Activated CD8-positive, alpha-beta memory T cell treated with anti-CD3 and anti-CD28 coated beads, Interleukin-2, amount 10 ng/mL, durations not matched to agents 7 days and 5 days (primary cell): ENCODE results near the gene SGSM1. TPM values are rescaled to one million over a fixed set of nuclear protein-coding genes. Genes with fewer than 3 reads are reported as not detected.

Experiments used
- ATAC-seq: fragments of 150-1000 bp; cut with Tn5 transposase; one replicate; pipeline ENCODE4 v1.10.0; 2021; ENCODE audit warnings: moderate library complexity
- CTCF ChIA-PET: fragments of 350-600 bp; sonication (Branson Sonifier 250); formaldehyde crosslinking; loops from one replicate; lab custom pipeline; 2021; ENCODE audit warnings: antibody characterized with exemption; lab: Charles Lee
- DNase-seq: peaks from one replicate; pipeline ENCODE4 v3.0.0-alpha.2; 2020
- H3K27ac Mint-ChIP-seq: one replicate; pipeline ENCODE4 v1.8.0; 2021; ENCODE audit warnings: mild to moderate bottlenecking, mixed read lengths
- H3K27me3 Mint-ChIP-seq: one replicate; pipeline ENCODE4 v1.8.0; 2021; ENCODE audit warnings: mixed read lengths
- H3K36me3 Mint-ChIP-seq: one replicate; pipeline ENCODE4 v1.8.0; 2021; ENCODE audit warnings: mild to moderate bottlenecking, mixed read lengths
- H3K4me1 Mint-ChIP-seq: one replicate; pipeline ENCODE4 v1.8.0; 2021; ENCODE audit warnings: mixed read lengths
- H3K4me3 Mint-ChIP-seq: one replicate; pipeline ENCODE4 v1.8.0; 2021; ENCODE audit warnings: mild to moderate bottlenecking, moderate library complexity, mixed read lengths
- H3K9me3 Mint-ChIP-seq: one replicate; pipeline ENCODE4 v1.8.0; 2022; ENCODE audit warnings: low read depth, mixed read lengths
- total RNA-seq, 2 experiments: library from RNA; stranded (reverse); gene quantifications; one replicate each; pipeline ENCODE4 v1.2.3, GENCODE V29; 2021

The SGSM1 gene, protein sequence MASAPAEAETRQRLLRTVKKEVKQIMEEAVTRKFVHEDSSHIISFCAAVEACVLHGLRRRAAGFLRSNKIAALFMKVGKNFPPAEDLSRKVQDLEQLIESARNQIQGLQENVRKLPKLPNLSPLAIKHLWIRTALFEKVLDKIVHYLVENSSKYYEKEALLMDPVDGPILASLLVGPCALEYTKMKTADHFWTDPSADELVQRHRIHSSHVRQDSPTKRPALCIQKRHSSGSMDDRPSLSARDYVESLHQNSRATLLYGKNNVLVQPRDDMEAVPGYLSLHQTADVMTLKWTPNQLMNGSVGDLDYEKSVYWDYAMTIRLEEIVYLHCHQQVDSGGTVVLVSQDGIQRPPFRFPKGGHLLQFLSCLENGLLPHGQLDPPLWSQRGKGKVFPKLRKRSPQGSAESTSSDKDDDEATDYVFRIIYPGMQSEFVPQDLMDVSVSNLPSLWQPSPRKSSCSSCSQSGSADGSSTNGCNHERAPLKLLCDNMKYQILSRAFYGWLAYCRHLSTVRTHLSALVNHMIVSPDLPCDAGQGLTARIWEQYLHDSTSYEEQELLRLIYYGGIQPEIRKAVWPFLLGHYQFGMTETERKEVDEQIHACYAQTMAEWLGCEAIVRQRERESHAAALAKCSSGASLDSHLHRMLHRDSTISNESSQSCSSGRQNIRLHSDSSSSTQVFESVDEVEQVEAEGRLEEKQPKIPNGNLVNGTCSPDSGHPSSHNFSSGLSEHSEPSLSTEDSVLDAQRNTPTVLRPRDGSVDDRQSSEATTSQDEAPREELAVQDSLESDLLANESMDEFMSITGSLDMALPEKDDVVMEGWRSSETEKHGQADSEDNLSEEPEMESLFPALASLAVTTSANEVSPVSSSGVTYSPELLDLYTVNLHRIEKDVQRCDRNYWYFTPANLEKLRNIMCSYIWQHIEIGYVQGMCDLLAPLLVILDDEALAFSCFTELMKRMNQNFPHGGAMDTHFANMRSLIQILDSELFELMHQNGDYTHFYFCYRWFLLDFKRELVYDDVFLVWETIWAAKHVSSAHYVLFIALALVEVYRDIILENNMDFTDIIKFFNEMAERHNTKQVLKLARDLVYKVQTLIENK
- total RNA-seq: under 1 TPM; 0.09 TPM

DNA sequence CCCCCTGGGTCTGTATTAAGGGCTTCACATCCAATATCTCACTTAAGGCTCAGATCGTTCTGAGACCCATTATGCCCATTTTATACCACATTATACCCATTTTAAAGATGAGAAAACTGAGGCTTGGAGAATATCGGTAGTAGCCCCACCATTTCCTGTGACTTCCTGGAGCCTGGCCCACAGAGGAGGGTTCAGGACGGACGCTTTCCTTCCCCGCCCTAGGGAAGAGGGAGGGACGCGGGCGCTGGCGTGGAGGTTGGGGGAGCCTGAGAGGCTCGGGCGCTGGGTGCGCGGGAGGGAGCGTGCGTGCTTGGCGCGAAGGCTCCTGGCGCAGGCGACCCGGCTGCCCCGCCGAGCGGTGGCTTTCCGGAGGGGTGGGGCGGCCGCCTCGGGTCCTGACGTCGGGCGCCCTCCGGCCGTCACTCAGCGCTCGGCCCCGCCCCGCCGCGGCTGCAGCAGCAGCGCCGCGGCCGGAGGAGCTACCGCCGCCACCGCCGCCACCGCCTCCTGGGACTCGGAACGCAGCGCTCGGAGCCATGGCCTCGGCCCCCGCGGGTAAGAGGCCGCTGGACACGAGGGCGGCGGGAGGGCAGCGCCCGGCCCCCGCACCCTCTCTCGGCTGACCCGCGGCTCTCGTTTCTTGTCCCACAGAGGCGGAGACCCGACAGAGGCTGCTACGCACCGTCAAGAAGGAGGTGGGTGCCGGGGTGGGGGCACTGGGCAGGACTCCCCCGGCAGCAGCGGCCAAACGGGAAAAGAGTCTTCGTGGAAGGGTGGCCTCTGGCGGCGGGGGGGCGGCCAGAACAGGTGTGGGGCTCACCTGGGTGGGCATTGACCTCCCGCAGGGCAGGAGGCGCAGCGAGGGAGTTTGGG, at the start of gene SGSM1:
Gene SGSM1, plus strand, starts transcription at position 422 of the 873 bp plus-strand sequence. Its CDS starts 115 bp downstream, at position 537.
- Mint-ChIP-seq H3K27me3 (peaks cover 25% of the 10 kb centered on the region), H3K4me3 (peak within 1 kb of the TSS; percentile 50), H3K4me1 (peaks cover 36% of the 10 kb centered on the region), H3K27ac (no peak within 1 kb of the TSS), H3K36me3 (no peaks in the 10 kb centered on the region), H3K9me3 (no peaks in the 10 kb centered on the region)
- CTCF ChIA-PET: interaction anchor here (0.6 to 1.7 kb wide), 4 partner anchors 22 to 279 kb away, joined by 3 to 8 read pairs (median 3); no protein-coding TSS in a partner anchor
- DNase-seq: peak; percentile 83
- peak; percentile 92 for ATAC-seq

DNA sequence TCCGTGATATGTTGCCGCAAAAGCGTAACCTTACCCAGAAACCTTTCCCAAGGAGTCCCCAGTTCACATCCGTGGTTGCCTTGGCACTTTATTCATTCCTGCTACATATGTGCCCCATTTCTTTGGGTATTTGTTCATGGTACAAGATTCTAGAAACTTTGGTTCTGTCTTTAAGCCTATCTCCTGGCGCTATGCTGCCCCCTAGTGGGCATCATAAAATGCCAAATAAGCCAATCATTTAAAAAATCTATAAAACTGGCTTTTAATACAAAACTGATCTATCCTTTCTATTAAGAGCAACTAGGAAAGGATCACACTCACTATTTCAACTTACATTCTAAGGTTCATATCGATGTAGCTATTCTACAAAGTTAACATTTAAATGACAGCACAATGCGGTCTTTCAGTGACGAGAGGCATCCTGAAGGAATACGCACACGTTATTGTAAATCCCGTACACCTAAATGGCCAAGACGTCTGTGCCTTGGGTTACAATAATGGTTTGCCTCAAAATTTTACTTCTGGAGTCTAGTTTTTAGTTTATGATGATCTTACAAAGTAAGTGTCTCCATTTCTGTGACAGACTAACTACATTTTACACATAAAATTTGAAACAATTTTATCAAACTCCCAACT, 47.7 kb upstream of the SGSM1 start:
- H3K27me3 Mint-ChIP-seq: peaks cover 27% of the 10 kb centered on the region
- peak; percentile 64 for DNase-seq
- CTCF ChIA-PET: interaction anchor here (0.7 to 2.6 kb wide), 11 partner anchors 10 to 92 kb away, joined by 3 to 15 read pairs (median 3); partner anchors contain the start of gene SGSM1

DNA sequence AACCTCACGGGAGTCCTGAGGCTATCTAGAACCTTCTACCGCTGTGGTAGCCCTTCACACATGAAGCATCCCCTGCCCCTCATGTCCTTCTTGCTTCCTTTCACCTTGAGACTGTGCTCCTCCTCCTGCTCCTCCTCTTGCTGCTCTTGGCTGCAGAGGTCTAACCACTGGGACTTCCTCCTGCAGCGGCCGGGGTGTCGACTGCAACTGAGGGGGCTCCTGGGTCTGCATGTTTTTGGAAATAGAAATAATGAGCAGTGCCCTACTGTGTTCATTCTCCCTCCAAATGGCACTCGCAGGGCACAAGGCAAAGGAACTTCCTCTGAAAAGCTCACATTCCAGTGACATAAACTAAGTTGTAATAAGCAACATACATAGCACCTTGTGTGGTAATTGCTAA, 46.2 kb upstream of the SGSM1 start:
- no peak for DNase-seq
- Mint-ChIP-seq H3K4me3 (no peak overlapping the region), H3K4me1 (no peaks in the 10 kb centered on the region), H3K27me3 (peaks cover 17% of the 10 kb centered on the region), H3K27ac (no peak overlapping the region), H3K9me3 (no peaks in the 10 kb centered on the region), H3K36me3 (no peaks in the 10 kb centered on the region)
- ATAC-seq: no peak
- CTCF ChIA-PET: interaction anchor here (1.0 to 2.6 kb wide), 5 partner anchors 10 to 43 kb away, joined by 3 to 15 read pairs (median 3); no protein-coding TSS in a partner anchor

More for the DNA sequence above, 47.7 kb upstream of the SGSM1 start:
- no peaks in the 10 kb centered on the region for H3K4me1 Mint-ChIP-seq
- no peaks in the 10 kb centered on the region for H3K36me3 Mint-ChIP-seq
- H3K9me3 Mint-ChIP-seq: no peaks in the 10 kb centered on the region
- H3K27ac Mint-ChIP-seq: no peak overlapping the region
- no peak for ATAC-seq
- no peak overlapping the region for H3K4me3 Mint-ChIP-seq

DNA sequence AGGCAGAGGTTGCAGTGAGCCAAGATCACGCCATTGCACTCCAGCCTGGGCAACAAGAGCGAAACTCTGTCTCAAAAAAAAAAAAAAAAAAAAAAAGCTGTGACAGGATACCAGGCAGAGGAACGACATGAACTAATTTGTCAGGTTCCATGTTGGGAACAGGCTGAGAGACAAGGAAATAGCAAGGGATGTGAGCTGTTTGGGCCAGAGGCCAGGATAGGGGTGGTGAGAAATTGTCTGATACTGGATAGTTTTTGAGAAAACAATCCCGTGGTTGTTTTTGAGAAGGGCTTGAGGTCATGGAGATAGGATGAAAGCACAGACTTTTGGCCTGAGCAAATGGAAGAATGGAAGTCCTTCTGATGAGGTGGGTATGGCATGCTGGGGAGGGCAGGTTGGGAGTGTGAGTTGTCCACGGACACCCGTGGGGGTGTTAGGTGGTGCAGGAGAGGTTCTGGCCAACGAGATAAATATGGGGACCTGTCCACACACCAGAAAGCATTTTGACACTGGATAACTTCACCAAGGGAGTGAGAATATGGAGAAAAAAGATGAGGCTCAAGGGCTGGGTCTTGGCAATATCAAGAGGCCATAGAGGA, 45.2 kb upstream of the SGSM1 start:
- no peaks in the 10 kb centered on the region for H3K4me1 Mint-ChIP-seq
- no peaks in the 10 kb centered on the region for H3K36me3 Mint-ChIP-seq
- CTCF ChIA-PET: interaction anchor here (1.0 to 2.6 kb wide), 4 partner anchors 9 to 90 kb away, joined by 3 to 15 read pairs (median 4); no protein-coding TSS in a partner anchor
- peaks cover 12% of the 10 kb centered on the region for H3K27me3 Mint-ChIP-seq
- H3K4me3 Mint-ChIP-seq: no peak overlapping the region
- no peak for DNase-seq
- no peak for ATAC-seq
- no peak overlapping the region for H3K27ac Mint-ChIP-seq
- H3K9me3 Mint-ChIP-seq: no peaks in the 10 kb centered on the region

DNA sequence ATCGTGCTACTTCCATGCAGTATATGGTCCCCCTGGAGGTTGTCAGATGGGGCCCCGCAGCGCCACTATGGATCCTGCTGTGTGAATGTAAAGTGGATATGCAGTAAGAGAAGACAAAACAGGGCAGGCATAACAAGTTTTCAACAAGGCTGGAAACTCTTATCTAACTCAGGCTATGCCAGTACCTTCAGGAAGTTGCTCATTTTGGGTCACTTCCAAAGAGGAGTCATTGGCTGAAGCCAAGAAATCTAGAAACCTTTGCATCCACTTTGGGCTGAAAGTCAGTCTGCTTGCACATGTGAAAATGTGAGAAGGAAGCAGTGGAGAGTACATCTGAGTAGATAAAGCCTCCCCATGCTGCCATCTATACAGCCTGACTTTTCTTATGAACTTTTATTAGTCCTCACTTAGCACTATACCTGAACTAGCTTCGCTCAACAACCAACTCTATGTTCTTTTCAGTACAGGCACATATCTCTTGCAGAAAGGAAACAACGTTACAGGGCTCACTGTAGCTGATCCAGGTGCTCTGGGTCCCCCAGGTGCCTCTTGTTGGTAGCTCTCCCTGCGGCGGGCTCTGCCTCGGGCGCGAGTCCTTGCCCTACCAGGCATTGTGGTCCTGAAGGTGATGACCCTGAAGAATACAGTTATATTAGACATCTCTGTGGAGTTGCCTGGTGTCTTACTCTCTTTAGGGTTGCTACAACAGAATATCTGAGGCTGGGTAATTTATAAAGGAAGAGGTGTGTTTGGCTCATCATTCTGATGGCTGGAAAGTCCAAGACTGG, 43.9 kb upstream of the SGSM1 start:
- Mint-ChIP-seq H3K27me3 (peaks cover 13% of the 10 kb centered on the region), H3K4me1 (no peaks in the 10 kb centered on the region), H3K36me3 (no peaks in the 10 kb centered on the region), H3K4me3 (no peak overlapping the region), H3K9me3 (no peaks in the 10 kb centered on the region), H3K27ac (no peak overlapping the region)
- no peak for DNase-seq
- CTCF ChIA-PET: interaction anchor here (1.0 kb wide), 1 partner anchor 88 kb away, joined by 3 read pairs; no protein-coding TSS in a partner anchor
- no peak for ATAC-seq

DNA sequence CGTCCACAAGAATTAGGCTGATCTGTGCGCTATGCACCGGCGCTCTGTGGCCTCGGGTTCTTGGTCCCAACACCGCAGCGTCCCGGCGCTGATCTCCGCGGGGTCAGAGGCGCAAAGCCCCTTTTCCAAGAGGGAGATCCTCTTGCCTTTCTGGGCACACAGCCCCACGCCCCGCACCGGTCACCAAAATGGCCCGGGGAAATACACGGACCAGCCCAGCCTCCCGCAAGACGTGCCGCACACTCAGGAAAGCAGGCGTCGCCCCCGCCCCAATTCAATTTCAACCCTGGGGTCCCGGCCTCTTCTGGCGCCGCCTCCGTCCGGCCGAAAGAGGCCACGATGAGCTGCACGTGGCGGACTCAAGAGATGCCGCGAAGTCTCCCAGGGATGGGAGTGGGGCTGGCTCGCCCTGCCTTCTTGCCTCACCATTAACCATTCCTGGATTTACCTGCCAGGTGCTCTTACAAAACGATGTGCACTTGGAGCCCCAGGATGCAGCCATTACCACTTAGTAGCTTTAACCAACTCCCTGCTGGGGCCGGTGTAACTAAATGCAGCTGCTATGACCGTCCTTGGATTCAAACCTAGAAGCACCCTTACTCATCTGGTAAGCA, 42.0 kb upstream of the SGSM1 start:
- Mint-ChIP-seq H3K4me1 (no peaks in the 10 kb centered on the region), H3K36me3 (no peaks in the 10 kb centered on the region), H3K27me3 (peaks cover 12% of the 10 kb centered on the region), H3K9me3 (no peaks in the 10 kb centered on the region), H3K27ac (no peak overlapping the region), H3K4me3 (no peak overlapping the region)
- ATAC-seq: no peak
- no peak for DNase-seq
- CTCF ChIA-PET: no interaction called here

DNA sequence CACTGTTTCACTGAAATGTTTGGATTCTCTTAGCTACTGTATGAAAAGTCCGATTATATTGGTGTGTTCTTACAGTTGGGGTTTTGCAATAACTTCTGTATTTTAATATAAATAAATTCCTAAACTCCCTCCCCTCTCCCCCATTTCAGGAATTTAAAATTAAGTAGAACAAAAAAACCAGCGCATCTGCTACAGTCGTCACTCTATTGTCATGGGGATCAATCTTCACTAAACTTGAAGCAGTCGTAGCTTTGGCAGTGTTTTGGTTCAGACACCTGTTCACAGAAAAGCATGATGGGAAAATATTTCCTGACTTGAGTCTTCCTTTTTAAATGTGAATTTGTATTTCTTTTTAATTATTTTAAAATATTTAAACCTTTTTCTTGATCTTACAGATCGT, 40.8 kb upstream of the SGSM1 start:
- DNase-seq (no peak), ATAC-seq (no peak)
- H3K9me3 Mint-ChIP-seq: no peaks in the 10 kb centered on the region
- peaks cover 14% of the 10 kb centered on the region for H3K27me3 Mint-ChIP-seq
- CTCF ChIA-PET: no interaction called here
- no peaks in the 10 kb centered on the region for H3K4me1 Mint-ChIP-seq
- H3K27ac Mint-ChIP-seq: no peak overlapping the region
- H3K36me3 Mint-ChIP-seq: no peaks in the 10 kb centered on the region
- no peak overlapping the region for H3K4me3 Mint-ChIP-seq

DNA sequence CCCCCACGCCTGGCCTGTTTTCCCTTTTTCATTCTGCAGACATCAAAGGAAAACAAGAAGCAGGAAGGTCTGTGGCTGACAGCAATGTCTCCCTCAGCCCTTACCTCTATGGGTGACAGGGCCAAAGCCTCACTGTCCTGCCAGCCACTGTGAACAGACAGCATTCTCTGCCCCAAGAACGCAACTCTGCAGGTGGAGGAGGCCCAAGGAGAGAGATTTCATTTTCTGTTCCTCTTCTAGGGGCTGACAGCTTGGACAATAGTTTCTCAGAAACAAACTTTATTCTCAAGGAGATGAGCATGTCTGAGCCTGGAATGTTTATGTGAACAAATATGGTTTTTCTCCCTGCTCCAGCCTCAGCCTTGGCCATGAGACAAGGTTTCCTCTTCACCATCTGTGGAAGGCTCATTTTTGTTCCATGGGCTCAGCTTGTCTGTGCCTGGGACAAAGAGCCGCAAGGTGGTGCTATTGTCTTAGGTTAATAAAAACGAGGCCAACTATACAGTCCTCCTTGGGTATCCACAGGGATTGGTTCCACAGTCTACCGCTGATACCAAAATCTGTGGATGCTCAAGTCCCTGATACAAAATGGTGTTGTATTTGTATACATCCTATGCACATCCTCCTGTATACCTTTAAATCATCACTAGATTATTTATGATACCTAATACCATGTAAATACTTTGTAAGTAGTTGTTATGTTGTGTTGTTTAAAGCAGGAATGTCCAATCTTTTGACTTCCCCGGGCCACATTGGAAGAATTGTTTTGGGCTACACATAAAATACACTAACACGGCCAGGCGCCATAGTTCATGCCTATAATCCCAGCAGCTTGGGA, 37.3 kb upstream of the SGSM1 start:
- no peak overlapping the region for H3K4me3 Mint-ChIP-seq
- H3K27me3 Mint-ChIP-seq: peaks cover 34% of the 10 kb centered on the region
- DNase-seq (peak; percentile 62), ATAC-seq (peak; percentile 65)
- no peaks in the 10 kb centered on the region for H3K9me3 Mint-ChIP-seq
- H3K27ac Mint-ChIP-seq: no peak overlapping the region
- CTCF ChIA-PET: interaction anchor here (0.6 to 5.4 kb wide), 14 partner anchors 9 to 280 kb away, joined by 3 to 64 read pairs (median 4); no protein-coding TSS in a partner anchor
- no peaks in the 10 kb centered on the region for H3K36me3 Mint-ChIP-seq
- peaks cover 6% of the 10 kb centered on the region for H3K4me1 Mint-ChIP-seq

DNA sequence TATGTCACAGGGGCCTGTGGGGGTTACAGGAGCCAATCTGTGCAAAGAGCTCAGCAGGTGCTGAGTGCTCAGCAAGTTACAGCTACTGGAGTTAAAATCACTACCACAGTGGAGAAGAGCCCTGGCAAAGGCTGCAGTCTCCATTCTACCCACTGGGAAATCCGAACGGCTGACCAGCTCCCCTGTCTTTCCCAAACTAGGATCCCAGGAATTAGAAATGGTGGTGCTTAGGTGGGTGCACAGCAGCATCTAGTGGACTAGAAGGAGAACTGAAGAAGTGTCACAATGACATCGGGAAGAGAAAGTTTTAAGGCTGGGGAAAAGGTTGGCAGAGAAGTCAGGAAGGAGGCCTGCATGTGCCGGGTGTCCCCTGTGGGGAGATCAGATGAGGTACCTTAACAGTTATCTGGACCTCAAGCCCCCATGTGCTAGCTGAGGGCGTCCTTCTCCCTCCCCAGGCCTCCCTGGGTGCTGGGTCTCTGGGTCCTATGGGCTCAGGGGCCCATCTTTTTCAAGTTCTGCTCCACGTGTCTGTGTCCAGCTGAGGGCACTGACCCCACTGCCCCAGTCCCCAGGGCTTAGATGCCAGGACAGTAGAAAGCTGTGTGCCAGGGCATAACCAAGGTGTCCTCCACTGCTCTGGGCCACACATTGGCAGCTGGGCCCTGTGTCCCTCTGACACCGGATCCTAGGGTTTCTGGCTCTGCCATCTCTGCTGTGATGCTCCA, 33.4 kb upstream of the SGSM1 start:
- H3K27ac Mint-ChIP-seq: no peak overlapping the region

More for the DNA sequence above, 33.4 kb upstream of the SGSM1 start:
- Mint-ChIP-seq H3K27me3 (peaks cover 48% of the 10 kb centered on the region), H3K4me1 (peaks cover 10% of the 10 kb centered on the region), H3K4me3 (no peak overlapping the region), H3K9me3 (no peaks in the 10 kb centered on the region), H3K36me3 (no peaks in the 10 kb centered on the region)
- DNase-seq (no peak), ATAC-seq (no peak)
- CTCF ChIA-PET: interaction anchor here (0.6 to 3.0 kb wide), 7 partner anchors 13 to 560 kb away, joined by 3 to 20 read pairs (median 4); no protein-coding TSS in a partner anchor
